ENCODE measurements around the gene ASCL4. TPM values are rescaled to one million over a fixed set of nuclear protein-coding genes. Genes with fewer than 3 reads are reported as not detected.

Gene ASCL4
- total RNA-seq, 1 experiment from 2014 or later, result not detected

DNA sequence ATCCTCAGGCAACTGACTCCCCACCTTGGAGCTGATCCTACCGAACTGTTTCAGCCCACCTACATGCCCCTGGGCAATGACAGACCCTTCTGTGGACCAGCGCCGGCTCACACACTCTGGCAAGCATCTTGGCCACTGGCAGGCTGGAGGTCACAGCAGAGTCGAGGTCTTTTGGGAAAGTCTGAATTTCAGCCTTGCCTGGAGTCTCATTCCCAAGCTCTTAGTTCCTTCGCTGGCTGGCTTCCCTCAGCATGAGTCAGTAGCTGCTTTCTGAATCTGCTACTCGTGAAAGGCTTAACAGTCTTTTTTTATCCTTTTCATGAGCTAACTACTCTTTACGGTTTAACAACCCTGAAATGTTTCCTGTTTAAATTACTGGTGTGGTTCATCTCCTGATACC lies 44.5 kb downstream of the ASCL4 start (continued):
- TF ChIP-seq, protein P1, sequence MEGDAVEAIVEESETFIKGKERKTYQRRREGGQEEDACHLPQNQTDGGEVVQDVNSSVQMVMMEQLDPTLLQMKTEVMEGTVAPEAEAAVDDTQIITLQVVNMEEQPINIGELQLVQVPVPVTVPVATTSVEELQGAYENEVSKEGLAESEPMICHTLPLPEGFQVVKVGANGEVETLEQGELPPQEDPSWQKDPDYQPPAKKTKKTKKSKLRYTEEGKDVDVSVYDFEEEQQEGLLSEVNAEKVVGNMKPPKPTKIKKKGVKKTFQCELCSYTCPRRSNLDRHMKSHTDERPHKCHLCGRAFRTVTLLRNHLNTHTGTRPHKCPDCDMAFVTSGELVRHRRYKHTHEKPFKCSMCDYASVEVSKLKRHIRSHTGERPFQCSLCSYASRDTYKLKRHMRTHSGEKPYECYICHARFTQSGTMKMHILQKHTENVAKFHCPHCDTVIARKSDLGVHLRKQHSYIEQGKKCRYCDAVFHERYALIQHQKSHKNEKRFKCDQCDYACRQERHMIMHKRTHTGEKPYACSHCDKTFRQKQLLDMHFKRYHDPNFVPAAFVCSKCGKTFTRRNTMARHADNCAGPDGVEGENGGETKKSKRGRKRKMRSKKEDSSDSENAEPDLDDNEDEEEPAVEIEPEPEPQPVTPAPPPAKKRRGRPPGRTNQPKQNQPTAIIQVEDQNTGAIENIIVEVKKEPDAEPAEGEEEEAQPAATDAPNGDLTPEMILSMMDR (IDR thresholded peaks at IDR 0.05), result no peak
- TF ChIP-seq TP53 (CRISPR knock-in tag; IDR thresholded peaks at IDR 0.05) (no peak), USF1 (CRISPR knock-in tag; IDR thresholded peaks at IDR 0.05) (no peak), SOX15 (CRISPR knock-in tag; IDR thresholded peaks at IDR 0.05) (no peak), RORB (CRISPR knock-in tag; IDR thresholded peaks at IDR 0.05) (no peak), FOXP1 (CRISPR knock-in tag; IDR thresholded peaks at IDR 0.05; ENCODE audit: borderline replicate concordance) (no peak)
- TF ChIP-seq, protein P2, sequence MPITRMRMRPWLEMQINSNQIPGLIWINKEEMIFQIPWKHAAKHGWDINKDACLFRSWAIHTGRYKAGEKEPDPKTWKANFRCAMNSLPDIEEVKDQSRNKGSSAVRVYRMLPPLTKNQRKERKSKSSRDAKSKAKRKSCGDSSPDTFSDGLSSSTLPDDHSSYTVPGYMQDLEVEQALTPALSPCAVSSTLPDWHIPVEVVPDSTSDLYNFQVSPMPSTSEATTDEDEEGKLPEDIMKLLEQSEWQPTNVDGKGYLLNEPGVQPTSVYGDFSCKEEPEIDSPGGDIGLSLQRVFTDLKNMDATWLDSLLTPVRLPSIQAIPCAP (CRISPR knock-in tag; IDR thresholded peaks at IDR 0.05), result no peak
- TF ChIP-seq, protein P3, sequence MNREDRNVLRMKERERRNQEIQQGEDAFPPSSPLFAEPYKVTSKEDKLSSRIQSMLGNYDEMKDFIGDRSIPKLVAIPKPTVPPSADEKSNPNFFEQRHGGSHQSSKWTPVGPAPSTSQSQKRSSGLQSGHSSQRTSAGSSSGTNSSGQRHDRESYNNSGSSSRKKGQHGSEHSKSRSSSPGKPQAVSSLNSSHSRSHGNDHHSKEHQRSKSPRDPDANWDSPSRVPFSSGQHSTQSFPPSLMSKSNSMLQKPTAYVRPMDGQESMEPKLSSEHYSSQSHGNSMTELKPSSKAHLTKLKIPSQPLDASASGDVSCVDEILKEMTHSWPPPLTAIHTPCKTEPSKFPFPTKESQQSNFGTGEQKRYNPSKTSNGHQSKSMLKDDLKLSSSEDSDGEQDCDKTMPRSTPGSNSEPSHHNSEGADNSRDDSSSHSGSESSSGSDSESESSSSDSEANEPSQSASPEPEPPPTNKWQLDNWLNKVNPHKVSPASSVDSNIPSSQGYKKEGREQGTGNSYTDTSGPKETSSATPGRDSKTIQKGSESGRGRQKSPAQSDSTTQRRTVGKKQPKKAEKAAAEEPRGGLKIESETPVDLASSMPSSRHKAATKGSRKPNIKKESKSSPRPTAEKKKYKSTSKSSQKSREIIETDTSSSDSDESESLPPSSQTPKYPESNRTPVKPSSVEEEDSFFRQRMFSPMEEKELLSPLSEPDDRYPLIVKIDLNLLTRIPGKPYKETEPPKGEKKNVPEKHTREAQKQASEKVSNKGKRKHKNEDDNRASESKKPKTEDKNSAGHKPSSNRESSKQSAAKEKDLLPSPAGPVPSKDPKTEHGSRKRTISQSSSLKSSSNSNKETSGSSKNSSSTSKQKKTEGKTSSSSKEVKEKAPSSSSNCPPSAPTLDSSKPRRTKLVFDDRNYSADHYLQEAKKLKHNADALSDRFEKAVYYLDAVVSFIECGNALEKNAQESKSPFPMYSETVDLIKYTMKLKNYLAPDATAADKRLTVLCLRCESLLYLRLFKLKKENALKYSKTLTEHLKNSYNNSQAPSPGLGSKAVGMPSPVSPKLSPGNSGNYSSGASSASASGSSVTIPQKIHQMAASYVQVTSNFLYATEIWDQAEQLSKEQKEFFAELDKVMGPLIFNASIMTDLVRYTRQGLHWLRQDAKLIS (CRISPR knock-in tag; IDR thresholded peaks at IDR 0.05; ENCODE audit: borderline replicate concordance), result no peak
- TF ChIP-seq, protein P4, sequence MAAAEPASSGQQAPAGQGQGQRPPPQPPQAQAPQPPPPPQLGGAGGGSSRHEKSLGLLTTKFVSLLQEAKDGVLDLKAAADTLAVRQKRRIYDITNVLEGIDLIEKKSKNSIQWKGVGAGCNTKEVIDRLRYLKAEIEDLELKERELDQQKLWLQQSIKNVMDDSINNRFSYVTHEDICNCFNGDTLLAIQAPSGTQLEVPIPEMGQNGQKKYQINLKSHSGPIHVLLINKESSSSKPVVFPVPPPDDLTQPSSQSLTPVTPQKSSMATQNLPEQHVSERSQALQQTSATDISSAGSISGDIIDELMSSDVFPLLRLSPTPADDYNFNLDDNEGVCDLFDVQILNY (CRISPR knock-in tag; IDR thresholded peaks at IDR 0.05), result no peak

- TF ChIP-seq NR1H2 (CRISPR knock-in tag; IDR thresholded peaks at IDR 0.05), result no peak
- CTCF ChIA-PET, result interaction anchor here (1.0 kb wide), 1 partner anchor 96 kb away, joined by 3 read pairs; no protein-coding TSS in a partner anchor
- peaks cover 9% of the 10 kb centered on the region for H3K4me1 Mint-ChIP-seq
- H3K4me3 Mint-ChIP-seq, result peak overlapping the region; percentile 48
- peaks cover 32% of the 10 kb centered on the region for H3K36me3 Mint-ChIP-seq
- POLR2A ChIA-PET, result no interaction called here
- ATAC-seq, result no peak
- peaks cover 33% of the 10 kb centered on the region for H3K27me3 Mint-ChIP-seq (ENCODE audit: low read depth)
- peaks cover 49% of the 10 kb centered on the region for H3K9me3 Mint-ChIP-seq
- H3K27ac Mint-ChIP-seq, result no peak overlapping the region
- DNase-seq (ENCODE audit: low spot score), result peak; percentile 30
These were observed 47.9 kb downstream of the ASCL4 start for GRCh38 chr12:107822356-107822755.

Other genes starting within 250 kb of the ASCL4 start
- gene PWP1, start 88.9 kb upstream of the ASCL4 start, total RNA-seq (2021), result 42.1 to 54.2 TPM (median 46.2 TPM) in 3 replicates
- 18.2 to 21.4 TPM (median 20.5 TPM) in 3 replicates for gene PRDM4, start 13.6 kb upstream of the ASCL4 start, total RNA-seq (2021)